HepG2 (cell line): ENCODE results near the gene MT1G. TPM values are rescaled to one million over a fixed set of nuclear protein-coding genes. Genes with fewer than 3 reads are reported as not detected.

ENCODE experiments used
- CCAR2 ChIP-seq: fragments of 200-400 bp; formaldehyde crosslinking; optimal IDR thresholded peaks from 2 replicates; pipeline ENCODE3; 2018; ENCODE audit warnings: low read depth, mild to moderate bottlenecking, low read length, moderate library complexity
- DMTF1 ChIP-seq: sonication (generic); formaldehyde crosslinking; IDR thresholded peaks from 2 replicates; pipeline ENCODE4 v1.4.0; 2020; ENCODE audit warnings: mild to moderate bottlenecking, missing genetic modification reagents
- GPN1 ChIP-seq: sonication (generic); formaldehyde crosslinking; IDR thresholded peaks from 2 replicates; pipeline ENCODE4 v1.5.1; 2020; ENCODE audit warnings: missing genetic modification reagents, borderline replicate concordance
- MXD1 ChIP-seq: sonication (generic); formaldehyde crosslinking; IDR thresholded peaks from 2 replicates; pipeline ENCODE4 v1.4.0; 2020; ENCODE audit warnings: mild to moderate bottlenecking, missing genetic modification reagents
- PCBP1 ChIP-seq: fragments of 200-400 bp; formaldehyde crosslinking; IDR thresholded peaks from 2 replicates; pipeline ENCODE4 v1.6.1; 2017; ENCODE audit warnings: mild to moderate bottlenecking, low read depth, low read length, borderline replicate concordance
- RBAK ChIP-seq: sonication (generic); formaldehyde crosslinking; IDR thresholded peaks from 2 replicates; pipeline ENCODE4 v1.5.1; 2020; ENCODE audit warnings: mild to moderate bottlenecking, missing genetic modification reagents
- SATB2 ChIP-seq: sonication (generic); formaldehyde crosslinking; IDR thresholded peaks from 2 replicates; pipeline ENCODE4 v1.5.0; 2020; ENCODE audit warnings: missing genetic modification reagents
- SMARCE1 ChIP-seq: fragments of 450-650 bp; IDR thresholded peaks from 2 replicates; pipeline ENCODE4 v1.6.1; 2017; ENCODE audit warnings: borderline replicate concordance
- XRCC5 ChIP-seq: fragments of 200-400 bp; formaldehyde crosslinking; optimal IDR thresholded peaks from 2 replicates; pipeline ENCODE3; 2017; ENCODE audit warnings: mild to moderate bottlenecking, low read length
- ZFX ChIP-seq: sonication (generic); formaldehyde crosslinking; IDR thresholded peaks from 2 replicates; pipeline ENCODE4 v1.4.0; 2020; ENCODE audit warnings: mild to moderate bottlenecking, low read depth, missing genetic modification reagents, moderate library complexity
- ZMYM3 ChIP-seq: sonication (generic); formaldehyde crosslinking; IDR thresholded peaks from 2 replicates; pipeline ENCODE4 v1.5.1; 2020; ENCODE audit warnings: mild to moderate bottlenecking, missing genetic modification reagents
- ZNF17 ChIP-seq: sonication (generic); formaldehyde crosslinking; IDR thresholded peaks from 2 replicates; pipeline ENCODE4 v1.5.0; 2020; ENCODE audit warnings: mild to moderate bottlenecking, missing genetic modification reagents
- polyA plus RNA-seq, 8 experiments: library from polyadenylated mRNA; depleted of rRNA in 3 of 8; stranded (reverse) in 7 of 8; unstranded in 1 of 8; fragments of >200 nt; fragmentation: Illumina TruSeq in 4 of 8; extraction: Trizol in 4 of 8; gene quantifications; 2 replicates each; pipeline versions ENCODE4 v1.2.1 to v1.2.3, GENCODE V29; 2011 to 2016; ENCODE audit warnings: low read depth in 4 of 8, missing spikeins in 1 of 8, mixed read lengths in 1 of 8; ENCODE audit not compliant: insufficient read depth in 1 of 8
- total RNA-seq, 5 experiments: library from RNA; depleted of rRNA; stranded (reverse); fragments of >200 nt; fragmentation: Illumina TruSeq; extraction: Trizol; gene quantifications; 2 replicates each; pipeline ENCODE4 v1.2.3, GENCODE V29; 2016; ENCODE audit warnings: low read depth in 1 of 5
- TF ChIP-seq, protein P1 (sequence below): sonication (generic); formaldehyde crosslinking; conservative IDR thresholded peaks from 2 replicates; pipeline ENCODE4 v1.4.0; 2020; ENCODE audit warnings: missing genetic modification reagents
- TF ChIP-seq, protein P2 (sequence below): sonication (generic); formaldehyde crosslinking; IDR thresholded peaks from 2 replicates; pipeline ENCODE4 v1.9.0; 2021; ENCODE audit warnings: missing genetic modification reagents, borderline replicate concordance
- TF ChIP-seq, protein P3 (sequence below): sonication (generic); formaldehyde crosslinking; IDR thresholded peaks from 2 replicates; pipeline ENCODE4 v1.5.0; 2020; ENCODE audit warnings: mild to moderate bottlenecking, missing genetic modification reagents, moderate library complexity
- TF ChIP-seq, protein P4 (sequence below): sonication (generic); formaldehyde crosslinking; IDR thresholded peaks from 2 replicates; pipeline ENCODE4 v1.4.0; 2020; ENCODE audit warnings: missing genetic modification reagents, borderline replicate concordance

The MT1G gene
- total and polyA plus RNA-seq, 2 of the 13 experiments (the other 11 are each of a cell fraction or from before 2014, with no cell fraction given), result 3.6 to 377 TPM

GRCh38 chr16:56681939-56682702 is 14.3 kb upstream of the MT1G start, which contains the start of gene MT1X (continued):
- TF ChIP-seq, protein P1, sequence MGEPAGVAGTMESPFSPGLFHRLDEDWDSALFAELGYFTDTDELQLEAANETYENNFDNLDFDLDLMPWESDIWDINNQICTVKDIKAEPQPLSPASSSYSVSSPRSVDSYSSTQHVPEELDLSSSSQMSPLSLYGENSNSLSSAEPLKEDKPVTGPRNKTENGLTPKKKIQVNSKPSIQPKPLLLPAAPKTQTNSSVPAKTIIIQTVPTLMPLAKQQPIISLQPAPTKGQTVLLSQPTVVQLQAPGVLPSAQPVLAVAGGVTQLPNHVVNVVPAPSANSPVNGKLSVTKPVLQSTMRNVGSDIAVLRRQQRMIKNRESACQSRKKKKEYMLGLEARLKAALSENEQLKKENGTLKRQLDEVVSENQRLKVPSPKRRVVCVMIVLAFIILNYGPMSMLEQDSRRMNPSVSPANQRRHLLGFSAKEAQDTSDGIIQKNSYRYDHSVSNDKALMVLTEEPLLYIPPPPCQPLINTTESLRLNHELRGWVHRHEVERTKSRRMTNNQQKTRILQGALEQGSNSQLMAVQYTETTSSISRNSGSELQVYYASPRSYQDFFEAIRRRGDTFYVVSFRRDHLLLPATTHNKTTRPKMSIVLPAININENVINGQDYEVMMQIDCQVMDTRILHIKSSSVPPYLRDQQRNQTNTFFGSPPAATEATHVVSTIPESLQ, result no peak
- TF ChIP-seq ZMYM3 (CRISPR knock-in tag) (peak; percentile 76), XRCC5 (peak; percentile 87), GPN1 (CRISPR knock-in tag) (no peak), MXD1 (peak; percentile 88), SATB2 (CRISPR knock-in tag) (no peak), ZNF17 (no peak), RBAK (CRISPR knock-in tag) (no peak; the same call in 1 of the 2 replicates), ZFX (peak; percentile 84), DMTF1 (CRISPR knock-in tag) (no peak), PCBP1 (peak; percentile 87; the same call in 1 of the 2 replicates), CCAR2 (no peak), SMARCE1 (no peak)
- TF ChIP-seq, protein P2, sequence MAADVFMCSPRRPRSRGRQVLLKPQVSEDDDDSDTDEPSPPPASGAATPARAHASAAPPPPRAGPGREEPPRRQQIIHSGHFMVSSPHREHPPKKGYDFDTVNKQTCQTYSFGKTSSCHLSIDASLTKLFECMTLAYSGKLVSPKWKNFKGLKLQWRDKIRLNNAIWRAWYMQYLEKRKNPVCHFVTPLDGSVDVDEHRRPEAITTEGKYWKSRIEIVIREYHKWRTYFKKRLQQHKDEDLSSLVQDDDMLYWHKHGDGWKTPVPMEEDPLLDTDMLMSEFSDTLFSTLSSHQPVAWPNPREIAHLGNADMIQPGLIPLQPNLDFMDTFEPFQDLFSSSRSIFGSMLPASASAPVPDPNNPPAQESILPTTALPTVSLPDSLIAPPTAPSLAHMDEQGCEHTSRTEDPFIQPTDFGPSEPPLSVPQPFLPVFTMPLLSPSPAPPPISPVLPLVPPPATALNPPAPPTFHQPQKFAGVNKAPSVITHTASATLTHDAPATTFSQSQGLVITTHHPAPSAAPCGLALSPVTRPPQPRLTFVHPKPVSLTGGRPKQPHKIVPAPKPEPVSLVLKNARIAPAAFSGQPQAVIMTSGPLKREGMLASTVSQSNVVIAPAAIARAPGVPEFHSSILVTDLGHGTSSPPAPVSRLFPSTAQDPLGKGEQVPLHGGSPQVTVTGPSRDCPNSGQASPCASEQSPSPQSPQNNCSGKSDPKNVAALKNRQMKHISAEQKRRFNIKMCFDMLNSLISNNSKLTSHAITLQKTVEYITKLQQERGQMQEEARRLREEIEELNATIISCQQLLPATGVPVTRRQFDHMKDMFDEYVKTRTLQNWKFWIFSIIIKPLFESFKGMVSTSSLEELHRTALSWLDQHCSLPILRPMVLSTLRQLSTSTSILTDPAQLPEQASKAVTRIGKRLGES (CRISPR knock-in tag), result no peak
- TF ChIP-seq, protein P3, sequence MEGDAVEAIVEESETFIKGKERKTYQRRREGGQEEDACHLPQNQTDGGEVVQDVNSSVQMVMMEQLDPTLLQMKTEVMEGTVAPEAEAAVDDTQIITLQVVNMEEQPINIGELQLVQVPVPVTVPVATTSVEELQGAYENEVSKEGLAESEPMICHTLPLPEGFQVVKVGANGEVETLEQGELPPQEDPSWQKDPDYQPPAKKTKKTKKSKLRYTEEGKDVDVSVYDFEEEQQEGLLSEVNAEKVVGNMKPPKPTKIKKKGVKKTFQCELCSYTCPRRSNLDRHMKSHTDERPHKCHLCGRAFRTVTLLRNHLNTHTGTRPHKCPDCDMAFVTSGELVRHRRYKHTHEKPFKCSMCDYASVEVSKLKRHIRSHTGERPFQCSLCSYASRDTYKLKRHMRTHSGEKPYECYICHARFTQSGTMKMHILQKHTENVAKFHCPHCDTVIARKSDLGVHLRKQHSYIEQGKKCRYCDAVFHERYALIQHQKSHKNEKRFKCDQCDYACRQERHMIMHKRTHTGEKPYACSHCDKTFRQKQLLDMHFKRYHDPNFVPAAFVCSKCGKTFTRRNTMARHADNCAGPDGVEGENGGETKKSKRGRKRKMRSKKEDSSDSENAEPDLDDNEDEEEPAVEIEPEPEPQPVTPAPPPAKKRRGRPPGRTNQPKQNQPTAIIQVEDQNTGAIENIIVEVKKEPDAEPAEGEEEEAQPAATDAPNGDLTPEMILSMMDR (CRISPR knock-in tag), result no peak
- TF ChIP-seq, protein P4, sequence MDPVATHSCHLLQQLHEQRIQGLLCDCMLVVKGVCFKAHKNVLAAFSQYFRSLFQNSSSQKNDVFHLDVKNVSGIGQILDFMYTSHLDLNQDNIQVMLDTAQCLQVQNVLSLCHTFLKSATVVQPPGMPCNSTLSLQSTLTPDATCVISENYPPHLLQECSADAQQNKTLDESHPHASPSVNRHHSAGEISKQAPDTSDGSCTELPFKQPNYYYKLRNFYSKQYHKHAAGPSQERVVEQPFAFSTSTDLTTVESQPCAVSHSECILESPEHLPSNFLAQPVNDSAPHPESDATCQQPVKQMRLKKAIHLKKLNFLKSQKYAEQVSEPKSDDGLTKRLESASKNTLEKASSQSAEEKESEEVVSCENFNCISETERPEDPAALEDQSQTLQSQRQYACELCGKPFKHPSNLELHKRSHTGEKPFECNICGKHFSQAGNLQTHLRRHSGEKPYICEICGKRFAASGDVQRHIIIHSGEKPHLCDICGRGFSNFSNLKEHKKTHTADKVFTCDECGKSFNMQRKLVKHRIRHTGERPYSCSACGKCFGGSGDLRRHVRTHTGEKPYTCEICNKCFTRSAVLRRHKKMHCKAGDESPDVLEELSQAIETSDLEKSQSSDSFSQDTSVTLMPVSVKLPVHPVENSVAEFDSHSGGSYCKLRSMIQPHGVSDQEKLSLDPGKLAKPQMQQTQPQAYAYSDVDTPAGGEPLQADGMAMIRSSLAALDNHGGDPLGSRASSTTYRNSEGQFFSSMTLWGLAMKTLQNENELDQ (CRISPR knock-in tag), result no peak
